ENCODE measurements around the gene SLC27A3.
"Not testable (repeated sequence)": the region's sequence is repeated elsewhere in the genome, so short reads cannot be mapped to it uniquely, and the experiment has no call there.

SLC27A3 gene

DNA sequence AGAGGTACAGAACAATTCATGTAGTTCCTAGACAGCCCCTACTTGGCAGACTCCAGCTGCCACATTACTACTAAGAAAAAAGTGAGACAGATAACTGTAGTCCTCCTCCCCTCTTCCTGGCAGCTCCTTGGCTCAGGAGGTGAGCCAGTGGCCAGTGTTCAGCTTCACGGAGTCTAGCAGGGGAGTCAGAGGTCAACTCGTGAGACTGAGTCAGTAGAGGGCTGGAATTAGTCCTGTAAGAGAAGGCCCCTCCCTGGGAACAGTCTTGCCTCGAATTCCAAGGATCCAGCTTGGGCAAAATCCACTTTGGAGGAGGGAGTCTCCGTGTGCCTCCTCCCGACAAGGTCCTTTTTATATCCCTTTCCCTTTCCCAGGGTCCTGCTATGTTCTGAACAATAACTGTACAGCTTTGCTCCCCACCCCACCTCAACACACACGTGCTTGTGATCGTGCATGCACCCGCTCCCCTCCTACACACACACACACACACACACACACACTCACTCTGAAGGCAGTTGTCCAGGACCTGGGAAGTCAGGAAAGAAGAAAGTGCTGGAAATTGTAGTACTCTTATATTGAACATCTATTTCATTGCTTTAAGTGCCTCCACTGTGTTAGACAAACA, 22.5 kb upstream of the SLC27A3 start:
- in situ Hi-C loops (cut with HindIII; ENCODE audit: low pct_ligation_motif_present, low pct_unique_long_range_greater_than_20kb, low sequenced_read_pairs): no loop called here
- peak; percentile 97 for DNase-seq

DNA sequence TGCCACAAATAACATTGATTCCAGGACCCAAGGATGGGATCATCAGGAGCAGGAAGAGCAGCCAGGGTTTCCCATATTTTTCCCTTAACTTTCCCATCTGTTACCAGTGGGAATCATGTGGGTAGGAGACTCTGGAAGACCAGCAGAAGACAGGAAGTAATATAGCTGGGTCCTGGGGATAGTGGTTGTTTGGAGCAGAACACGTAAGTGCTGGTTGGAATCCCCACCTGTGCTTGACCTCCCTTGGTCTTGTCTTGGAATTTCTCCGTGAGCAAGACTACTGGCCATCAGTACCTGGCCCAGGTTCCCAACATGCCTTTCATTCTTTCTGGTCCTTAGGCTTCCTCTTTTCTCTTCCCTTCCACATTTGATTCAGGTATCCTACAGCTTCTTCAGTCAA, 20.9 kb upstream of the SLC27A3 start:
- in situ Hi-C loops (cut with HindIII; ENCODE audit: low pct_ligation_motif_present, low pct_unique_long_range_greater_than_20kb, low sequenced_read_pairs): no loop called here
- DNase-seq: no peak

DNA sequence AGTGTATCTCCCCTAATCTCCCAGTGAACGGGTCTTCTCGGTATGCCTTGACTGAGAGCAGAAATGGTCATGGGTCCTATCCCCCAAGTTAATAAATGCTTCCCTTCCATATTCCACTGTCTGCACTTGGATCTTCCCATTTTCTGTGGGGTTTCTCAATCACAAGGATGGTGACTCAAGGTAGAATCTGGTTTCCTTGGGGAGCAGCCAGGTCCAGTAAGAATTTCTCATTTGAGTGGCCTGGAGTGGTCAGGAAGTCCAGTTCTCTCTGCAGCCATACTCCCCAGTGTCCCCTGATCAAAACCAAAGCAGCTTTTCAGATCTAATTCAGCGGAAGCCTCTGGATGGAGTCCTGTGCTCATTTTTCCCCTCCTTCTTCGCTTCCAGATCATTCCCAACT, 14.8 kb upstream of the SLC27A3 start:
- in situ Hi-C loops (cut with HindIII; ENCODE audit: low pct_ligation_motif_present, low pct_unique_long_range_greater_than_20kb, low sequenced_read_pairs): no loop called here
- no peak for DNase-seq

DNA sequence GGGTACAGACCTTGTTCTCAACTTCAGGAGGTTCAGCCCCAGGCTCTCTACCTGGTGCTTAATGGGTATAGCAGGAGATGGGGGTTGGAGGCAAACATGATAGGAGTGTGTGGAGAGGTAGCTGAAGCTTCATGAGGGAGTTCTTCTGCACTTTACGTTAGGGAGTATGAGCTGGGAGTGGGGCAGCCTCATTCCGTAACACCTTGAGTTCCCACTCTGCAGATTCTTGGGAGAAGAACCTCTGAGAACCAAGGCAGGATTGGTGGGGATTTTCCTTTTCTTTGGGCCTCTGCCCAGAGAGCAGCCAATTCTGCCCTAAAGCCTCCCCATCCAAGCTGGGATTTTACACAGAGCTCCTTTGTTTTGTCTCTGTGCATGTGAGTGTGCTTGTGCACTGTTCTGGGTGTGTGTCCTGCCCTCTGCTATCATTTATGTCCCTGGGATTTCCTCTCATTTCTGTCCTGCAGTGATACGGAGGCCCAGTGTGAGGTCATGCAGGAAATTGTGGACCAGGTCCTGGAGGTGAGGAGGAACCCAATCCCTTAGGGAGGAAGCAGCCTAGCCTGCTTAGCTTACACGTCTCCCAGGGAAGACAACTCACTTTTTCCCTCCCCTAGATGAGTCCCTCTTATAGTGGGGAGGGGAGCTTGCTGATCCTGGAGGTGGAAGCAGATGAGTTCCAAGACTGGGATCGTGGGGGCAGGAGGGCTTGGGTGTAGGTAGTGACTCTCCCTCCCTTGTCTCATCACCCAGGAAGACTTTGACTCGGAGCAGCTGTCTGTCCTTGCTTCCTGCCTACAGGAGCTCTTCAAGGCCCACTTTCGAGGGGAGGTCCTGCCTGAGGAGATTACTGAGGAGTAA, 11.6 kb upstream of the SLC27A3 start:
- no peak for DNase-seq
- in situ Hi-C loops (cut with HindIII; ENCODE audit: low pct_ligation_motif_present, low pct_unique_long_range_greater_than_20kb, low sequenced_read_pairs): no loop called here

DNA sequence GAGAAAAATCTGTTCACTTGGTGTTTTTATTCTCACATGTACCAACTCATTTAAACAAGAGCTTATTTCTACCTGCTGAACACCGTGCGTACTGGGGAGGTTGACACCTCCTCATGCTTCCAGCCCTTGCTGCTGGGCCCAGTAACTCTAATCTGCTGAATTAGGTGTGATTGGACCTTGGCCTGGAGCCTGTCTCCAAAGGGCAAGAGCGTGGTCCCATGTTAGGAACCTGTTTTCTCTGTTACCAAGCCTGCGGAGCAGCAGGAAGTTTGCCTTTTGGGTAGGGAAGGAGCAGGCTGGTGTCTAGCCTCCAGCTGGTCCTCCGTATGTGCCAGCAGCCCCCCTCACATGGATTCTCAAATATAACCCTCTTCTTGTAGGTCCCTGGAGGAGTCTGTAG, 10.9 kb upstream of the SLC27A3 start:
- in situ Hi-C loops (cut with HindIII; ENCODE audit: low pct_ligation_motif_present, low pct_unique_long_range_greater_than_20kb, low sequenced_read_pairs): no loop called here
- DNase-seq: no peak

DNA sequence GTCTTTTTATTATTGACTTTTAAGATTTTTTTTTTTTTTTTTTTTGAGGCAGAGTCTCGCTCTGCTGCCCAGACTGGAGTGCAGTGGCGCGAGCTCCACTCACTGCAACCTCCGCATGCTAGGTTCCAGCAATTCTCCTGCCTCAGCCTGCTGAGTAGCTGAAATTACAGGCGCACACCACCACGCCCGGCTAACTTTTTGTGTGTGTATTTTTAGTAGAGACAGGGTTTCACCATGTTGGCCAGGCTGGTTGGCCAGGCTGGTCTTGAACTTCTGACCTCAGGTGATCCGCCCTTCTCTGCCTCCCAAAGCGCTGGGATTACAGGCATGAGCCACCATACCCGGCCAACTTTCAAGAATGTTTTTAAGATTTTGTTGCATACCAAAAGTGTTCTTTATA, 8.5 kb upstream of the SLC27A3 start:
- in situ Hi-C loops (cut with HindIII; ENCODE audit: low pct_ligation_motif_present, low pct_unique_long_range_greater_than_20kb, low sequenced_read_pairs); DNase-seq: not testable (repeated sequence)

DNA sequence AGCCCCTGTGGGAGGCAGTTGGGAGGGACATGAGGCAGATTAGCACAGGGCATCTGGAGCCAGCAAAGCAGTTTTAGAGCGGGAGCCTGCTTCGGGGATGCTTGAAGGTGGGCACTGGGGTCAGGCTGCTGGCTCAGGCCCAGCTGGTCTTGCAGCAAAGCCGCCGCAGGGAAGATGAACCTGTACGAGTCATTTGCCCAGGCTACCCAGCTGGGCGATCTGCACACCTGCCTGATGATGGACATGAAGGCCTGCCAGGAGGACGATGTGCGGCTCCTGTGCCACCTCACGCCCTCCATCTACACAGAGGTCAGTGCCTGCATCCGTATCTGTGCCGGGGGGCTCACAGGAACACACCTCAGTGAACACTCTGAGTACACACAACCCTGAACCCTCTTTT, 7.7 kb upstream of the SLC27A3 start:
- in situ Hi-C loops (cut with HindIII; ENCODE audit: low pct_ligation_motif_present, low pct_unique_long_range_greater_than_20kb, low sequenced_read_pairs): no loop called here
- no peak for DNase-seq

DNA sequence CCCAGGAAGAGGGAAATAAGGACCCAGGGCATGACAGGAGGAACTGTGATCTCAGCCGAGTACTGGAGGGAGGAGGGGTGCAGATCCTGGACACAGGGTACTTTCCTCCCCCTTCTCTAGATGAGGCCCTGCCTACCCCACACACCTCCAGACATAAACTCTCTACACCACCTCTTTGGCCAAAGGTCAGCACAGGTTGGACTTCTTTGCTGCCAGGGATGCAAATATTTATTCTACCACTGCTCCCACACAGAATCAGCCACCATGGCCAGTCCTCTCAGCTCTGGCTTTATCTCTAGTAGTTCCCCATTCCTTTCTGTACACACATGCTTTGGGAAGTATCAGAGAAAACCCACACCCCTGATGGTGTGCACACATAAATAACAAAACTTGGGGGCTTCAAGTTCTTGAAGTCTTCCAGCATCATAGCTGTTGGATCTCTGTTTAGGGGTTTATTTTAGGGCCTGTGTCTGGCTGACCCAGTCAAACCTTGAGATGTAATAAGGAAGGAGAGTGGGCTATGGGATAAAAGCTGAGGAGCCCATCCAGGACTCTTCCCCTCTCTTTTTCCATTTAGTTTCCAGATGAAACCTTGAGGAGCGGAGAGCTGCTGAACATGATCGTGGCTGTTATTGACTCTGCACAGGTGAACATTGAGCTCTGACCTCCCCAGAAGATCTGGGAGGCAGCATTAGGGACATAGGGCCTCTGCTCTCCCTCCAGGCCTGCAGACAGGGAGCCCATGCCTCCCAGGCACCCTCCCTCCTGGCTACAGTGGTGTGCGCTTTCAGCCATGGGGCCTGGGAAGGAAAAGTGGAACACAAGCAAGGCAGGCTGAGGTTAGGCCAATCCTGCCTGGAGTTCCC, 6.7 kb upstream of the SLC27A3 start:
- no peak for DNase-seq
- in situ Hi-C loops (cut with HindIII; ENCODE audit: low pct_ligation_motif_present, low pct_unique_long_range_greater_than_20kb, low sequenced_read_pairs): no loop called here

DNA sequence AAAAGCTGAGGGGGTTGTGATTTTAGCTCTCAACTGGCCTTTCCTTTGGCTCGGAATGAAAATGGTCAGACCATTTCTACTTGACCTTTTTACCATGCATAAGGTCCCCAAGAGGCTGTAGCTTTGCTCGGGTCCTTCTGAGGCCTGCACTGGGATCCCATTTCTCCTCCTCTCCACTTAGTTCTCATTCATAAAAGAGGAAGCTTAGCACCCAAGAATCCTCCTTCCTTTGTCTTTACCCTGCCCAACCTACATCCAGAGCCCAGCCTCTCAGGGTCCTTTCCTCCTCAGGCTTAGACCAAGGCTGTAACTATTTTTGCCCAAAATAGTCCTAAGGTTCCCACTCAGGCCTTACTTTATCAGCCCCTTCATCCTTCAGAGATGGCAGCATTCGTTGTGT, 6.0 kb upstream of the SLC27A3 start:
- in situ Hi-C loops (cut with HindIII; ENCODE audit: low pct_ligation_motif_present, low pct_unique_long_range_greater_than_20kb, low sequenced_read_pairs): no loop called here

DNA sequence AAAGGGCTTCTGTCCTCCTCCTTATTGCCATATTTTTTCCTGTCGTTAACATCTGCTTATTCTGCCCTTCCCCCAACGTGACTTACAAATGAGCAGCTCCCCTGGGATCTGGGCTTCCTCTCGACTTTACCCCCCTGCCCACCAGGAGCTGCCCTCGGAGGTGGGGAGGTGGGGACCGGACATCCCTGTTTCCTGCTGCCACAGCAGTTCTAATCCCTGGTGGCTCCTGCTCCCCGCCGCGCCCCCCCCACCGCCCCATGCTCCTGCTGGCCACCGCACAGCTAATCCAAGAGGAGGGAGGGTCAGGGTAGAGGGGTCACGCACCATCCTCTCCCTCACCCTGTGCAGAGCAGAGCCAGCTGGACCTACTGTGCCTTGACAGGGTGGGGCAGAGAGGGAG, 4.4 kb upstream of the SLC27A3 start:
- DNase-seq: no peak
- in situ Hi-C loops (cut with HindIII; ENCODE audit: low pct_ligation_motif_present, low pct_unique_long_range_greater_than_20kb, low sequenced_read_pairs): no loop called here

More for the DNA sequence above, 6.0 kb upstream of the SLC27A3 start:
- no peak for DNase-seq

DNA sequence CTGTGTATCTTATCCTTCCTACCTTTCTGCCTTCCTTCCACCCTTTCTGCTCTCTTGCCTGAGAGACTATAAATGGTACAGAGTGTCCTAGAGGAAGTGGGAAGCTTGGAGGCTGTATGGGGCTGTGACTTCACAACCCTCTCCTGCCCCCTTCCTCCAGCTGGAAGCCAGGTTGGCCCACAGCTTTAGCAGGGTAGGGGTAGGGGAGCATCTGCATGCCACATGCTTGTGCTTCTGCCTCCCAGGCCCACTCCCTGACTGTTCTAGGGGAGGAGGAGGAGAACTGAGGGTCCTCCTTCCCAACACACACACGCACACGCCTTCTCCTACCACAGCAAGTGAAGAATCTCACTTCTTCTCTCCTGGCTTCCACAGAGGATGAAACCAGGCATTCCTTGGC, 3.9 kb upstream of the SLC27A3 start:
- no peak for DNase-seq
- in situ Hi-C loops (cut with HindIII; ENCODE audit: low pct_ligation_motif_present, low pct_unique_long_range_greater_than_20kb, low sequenced_read_pairs): no loop called here

DNA sequence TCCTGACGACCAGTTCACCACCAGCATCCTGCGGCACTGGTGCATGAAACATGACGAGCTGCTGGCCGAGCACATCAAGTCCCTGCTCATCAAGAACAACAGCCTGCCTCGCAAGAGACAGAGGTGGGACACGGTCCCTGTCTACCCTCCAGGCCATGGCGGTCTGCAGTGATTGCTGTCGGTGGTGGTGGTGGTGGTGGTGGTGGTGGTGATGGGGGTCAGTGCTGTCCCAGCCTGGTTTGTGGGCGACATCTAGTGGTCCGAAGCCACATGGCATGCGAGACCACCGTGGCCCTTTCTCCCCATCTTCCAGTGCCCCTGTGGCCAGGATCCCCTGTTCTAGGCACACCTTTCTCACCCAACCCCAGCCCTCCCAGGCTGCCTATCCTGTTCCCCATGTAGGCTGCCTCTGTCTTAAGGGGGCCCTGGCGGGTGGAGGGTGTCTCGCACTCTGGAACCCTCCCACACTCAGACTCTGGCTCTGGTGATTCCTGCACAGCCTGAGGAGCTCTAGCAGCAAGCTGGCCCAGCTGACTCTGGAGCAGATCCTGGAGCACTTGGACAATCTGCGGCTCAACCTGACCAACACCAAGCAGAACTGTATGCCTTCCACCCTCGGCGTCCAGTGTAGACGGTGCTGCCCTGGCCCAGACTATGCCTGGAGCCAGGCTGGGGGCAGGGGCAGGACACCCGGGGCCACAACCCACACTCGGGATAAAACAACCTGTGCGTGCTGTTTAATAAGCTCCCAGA, 3.2 kb upstream of the SLC27A3 start:
- peak; percentile 29 for DNase-seq
- in situ Hi-C loops (cut with HindIII; ENCODE audit: low pct_ligation_motif_present, low pct_unique_long_range_greater_than_20kb, low sequenced_read_pairs): no loop called here

DNA sequence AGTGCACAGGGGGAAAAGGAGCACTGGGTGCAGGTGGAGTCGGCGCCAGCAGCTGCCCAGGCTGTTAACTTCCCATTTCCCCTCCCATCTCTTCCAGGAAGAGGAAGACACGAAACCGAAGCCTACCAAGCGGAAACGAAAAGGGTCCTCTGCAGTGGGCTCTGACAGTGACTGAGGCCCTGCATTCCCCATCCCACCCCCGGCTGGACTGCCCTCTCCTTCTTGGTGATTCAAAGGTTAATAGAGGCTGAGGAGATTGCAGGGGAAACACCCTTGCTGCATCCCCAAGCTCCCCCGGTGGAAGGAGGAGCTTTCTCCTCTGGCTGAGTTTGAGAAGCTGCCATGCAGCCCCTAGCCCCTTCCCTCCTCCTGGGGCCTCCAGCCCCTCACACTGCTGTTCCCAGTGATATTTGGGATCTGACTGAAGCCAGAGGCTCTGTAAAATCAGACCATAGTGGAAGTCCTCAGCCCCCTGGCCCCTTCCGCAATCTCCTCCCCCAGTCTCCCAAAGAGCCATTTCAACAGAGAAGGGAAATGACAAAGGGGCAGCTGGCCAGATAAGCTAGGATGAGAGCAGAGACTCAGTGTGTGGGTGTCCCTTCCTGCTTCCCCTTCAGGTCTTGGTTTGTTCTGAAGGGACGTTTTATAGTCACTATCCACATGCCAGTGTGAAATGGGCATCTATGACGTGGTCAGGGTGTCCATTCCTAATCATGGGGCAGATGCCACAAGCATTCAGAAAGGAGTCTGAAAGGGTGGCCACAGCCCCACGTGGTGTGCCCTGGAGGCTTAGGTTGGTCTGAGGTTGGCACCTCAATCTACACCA, 1.9 kb upstream of the SLC27A3 start:
- DNase-seq: no peak
- in situ Hi-C loops (cut with HindIII; ENCODE audit: low pct_ligation_motif_present, low pct_unique_long_range_greater_than_20kb, low sequenced_read_pairs): no loop called here

DNA sequence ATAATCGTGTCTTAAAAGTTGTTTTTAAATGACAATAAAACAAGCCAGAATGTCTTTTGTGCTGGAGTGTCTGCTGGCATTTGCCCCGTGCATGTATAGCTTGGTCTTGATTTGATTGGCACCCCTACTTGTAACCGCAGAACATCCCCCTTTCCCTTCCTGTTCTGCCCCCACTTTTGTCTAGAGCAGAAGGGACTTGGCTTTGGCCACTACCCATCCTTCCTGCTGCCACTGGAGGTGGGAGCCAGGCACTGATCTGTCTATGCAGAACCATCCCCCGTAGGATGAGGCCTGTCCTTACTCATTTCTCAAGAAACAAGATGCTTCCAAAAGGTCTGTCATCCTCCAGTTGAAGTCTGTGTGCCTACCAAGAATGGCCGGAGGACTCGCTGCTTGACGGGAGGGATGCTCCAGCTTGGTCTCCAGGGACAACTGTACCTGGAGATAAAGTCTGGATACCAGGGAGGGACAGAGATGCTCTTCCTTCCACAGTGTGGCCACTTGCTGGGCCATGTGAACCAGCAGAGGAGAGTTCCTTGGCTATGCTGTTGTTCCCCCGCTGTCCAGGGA, 1.1 kb upstream of the SLC27A3 start:
- in situ Hi-C loops (cut with HindIII; ENCODE audit: low pct_ligation_motif_present, low pct_unique_long_range_greater_than_20kb, low sequenced_read_pairs): no loop called here

DNA sequence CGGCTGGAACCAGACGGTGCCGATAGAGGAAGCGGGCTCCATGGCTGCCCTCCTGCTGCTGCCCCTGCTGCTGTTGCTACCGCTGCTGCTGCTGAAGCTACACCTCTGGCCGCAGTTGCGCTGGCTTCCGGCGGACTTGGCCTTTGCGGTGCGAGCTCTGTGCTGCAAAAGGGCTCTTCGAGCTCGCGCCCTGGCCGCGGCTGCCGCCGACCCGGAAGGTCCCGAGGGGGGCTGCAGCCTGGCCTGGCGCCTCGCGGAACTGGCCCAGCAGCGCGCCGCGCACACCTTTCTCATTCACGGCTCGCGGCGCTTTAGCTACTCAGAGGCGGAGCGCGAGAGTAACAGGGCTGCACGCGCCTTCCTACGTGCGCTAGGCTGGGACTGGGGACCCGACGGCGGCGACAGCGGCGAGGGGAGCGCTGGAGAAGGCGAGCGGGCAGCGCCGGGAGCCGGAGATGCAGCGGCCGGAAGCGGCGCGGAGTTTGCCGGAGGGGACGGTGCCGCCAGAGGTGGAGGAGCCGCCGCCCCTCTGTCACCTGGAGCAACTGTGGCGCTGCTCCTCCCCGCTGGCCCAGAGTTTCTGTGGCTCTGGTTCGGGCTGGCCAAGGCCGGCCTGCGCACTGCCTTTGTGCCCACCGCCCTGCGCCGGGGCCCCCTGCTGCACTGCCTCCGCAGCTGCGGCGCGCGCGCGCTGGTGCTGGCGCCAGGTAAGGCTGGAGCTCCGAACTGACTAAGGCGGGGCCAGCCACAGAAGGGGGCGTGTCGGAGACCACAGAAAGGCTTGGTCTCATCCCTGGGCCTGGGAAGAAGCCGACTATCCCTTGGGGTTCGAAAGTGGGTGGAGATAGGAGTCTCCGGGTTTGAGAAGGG, 486 bp downstream of the SLC27A3 start:
- in situ Hi-C loops (cut with HindIII; ENCODE audit: low pct_ligation_motif_present, low pct_unique_long_range_greater_than_20kb, low sequenced_read_pairs): no loop called here
- no peak for DNase-seq

More for the DNA sequence above, 1.1 kb upstream of the SLC27A3 start:
- DNase-seq: no peak

DNA sequence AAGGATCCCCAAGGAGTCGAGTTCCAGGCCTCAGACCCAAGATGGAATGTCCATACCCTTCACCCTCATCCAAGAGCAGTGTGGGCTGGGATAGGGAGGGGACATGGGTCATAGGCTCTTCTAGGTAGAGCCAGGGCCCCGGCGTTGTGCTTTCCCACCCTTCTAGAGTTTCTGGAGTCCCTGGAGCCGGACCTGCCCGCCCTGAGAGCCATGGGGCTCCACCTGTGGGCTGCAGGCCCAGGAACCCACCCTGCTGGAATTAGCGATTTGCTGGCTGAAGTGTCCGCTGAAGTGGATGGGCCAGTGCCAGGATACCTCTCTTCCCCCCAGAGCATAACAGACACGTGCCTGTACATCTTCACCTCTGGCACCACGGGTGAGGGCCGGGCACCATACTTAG, 1.1 kb downstream of the SLC27A3 start:
- no peak for DNase-seq
- in situ Hi-C loops (cut with HindIII; ENCODE audit: low pct_ligation_motif_present, low pct_unique_long_range_greater_than_20kb, low sequenced_read_pairs): no loop called here

Data from ACHN (cell line).